Stimulated activated CD8-positive, alpha-beta memory T cell treated with anti-CD3 and anti-CD28 coated beads, Interleukin-4, amount 100 ng/mL, for 4 hours (primary cell): ENCODE results near the gene PPP1CB.
"Not testable (repeated sequence)": the region's sequence is repeated elsewhere in the genome, so short reads cannot be mapped to it uniquely, and the experiment has no call there.

Experiments
- DNase-seq, 2 donors: peaks; one replicate each; pipeline ENCODE4 v3.0.0-alpha.2; 2020; ENCODE audit warnings: low read depth in 2 of 2, low spot score in 1 of 2

PPP1CB gene

DNA sequence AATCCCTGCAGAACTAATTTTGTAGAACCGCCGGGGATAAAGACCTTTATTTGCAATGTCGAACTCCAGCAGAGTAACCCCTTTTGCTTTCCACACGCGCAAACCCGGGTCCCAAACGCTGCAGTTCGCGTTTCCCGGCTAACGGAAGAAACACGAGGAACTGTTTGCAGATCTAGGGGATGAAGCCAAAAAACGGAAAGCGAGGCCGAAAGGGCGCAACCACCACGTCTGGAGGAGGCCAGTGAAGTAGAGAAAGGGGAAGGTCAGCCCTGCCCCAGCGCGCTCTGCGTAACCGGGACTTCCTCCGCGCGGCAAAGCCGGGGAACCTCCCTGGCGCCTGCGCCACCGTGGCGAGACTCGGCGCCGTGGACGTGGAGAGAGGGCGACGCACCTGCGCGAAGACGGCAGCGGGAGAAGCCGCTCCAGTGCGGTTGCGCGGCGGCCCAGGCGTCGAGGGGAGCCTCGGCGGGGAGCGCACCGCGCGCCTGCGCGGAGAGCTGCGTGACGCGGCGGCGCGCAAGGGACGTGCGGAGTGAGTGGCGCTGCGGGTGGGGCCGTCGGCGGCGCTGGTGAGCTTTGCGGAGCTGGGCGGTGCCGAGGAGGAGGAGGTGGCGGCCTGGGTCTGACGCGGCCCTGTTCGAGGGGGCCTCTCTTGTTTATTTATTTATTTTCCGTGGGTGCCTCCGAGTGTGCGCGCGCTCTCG lies at the start of gene PPP1CB:
TSS of gene PPP1CB (plus strand) at position 579 of the 704 bp plus-strand sequence. CDS start 295 bp downstream, outside the sequence.
- DNase-seq = peak; percentile 83 to 88

DNA sequence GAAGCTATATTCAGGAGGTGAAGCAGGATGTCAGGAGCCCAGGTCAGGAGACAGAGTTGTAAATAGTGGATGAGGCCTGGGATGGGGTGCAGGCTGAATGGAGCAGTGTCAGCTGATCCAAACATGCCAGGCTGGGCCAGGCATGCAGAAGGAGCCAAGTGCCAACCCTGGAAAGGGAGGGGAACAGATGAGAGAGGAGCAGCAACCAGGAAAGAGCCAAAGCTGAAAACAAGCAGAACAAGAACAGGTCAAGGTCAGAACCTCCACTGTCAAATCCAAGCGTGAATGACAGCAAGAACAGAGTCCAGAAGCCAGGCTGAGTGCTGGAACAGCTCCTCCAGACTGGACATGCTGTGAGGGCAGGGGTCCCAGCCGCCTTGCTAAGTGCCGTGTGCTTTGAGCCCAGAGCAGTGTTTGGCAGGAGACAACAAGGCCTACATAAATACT lies 49.2 kb upstream of the PPP1CB start:
- no peak for DNase-seq

- DNase-seq = no peak
Observed at GRCh38 chr2:28702878-28703277, 48.8 kb upstream of the PPP1CB start.

DNA sequence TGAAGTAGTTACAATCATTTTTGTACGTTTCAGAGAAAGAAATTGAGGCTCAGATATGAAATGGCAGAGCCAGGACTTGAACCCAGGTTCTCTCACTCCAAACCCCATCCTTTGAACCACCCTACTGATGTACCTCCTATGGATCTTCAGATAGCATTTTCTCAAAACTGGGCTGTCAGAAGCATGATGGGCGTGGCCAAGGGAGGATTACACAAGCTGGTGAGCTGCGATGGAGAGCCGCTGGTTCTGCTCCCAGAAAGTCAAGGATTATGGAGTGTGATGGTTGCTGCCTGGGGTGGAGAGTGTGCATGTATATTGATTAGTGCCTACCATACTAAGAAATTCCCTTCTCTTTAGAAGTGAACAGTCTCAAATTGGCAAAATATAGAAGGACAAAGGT lies 47.0 kb upstream of the PPP1CB start:
- no peak for DNase-seq

- no peak for DNase-seq
Observed at GRCh38 chr2:28705751-28706440, 45.7 kb upstream of the PPP1CB start.

GRCh38 chr2:28707592-28707991 lies 44.0 kb upstream of the PPP1CB start:
- DNase-seq = no peak

- no peak for DNase-seq
Observed at GRCh38 chr2:28709101-28709500, 42.5 kb upstream of the PPP1CB start.

DNA sequence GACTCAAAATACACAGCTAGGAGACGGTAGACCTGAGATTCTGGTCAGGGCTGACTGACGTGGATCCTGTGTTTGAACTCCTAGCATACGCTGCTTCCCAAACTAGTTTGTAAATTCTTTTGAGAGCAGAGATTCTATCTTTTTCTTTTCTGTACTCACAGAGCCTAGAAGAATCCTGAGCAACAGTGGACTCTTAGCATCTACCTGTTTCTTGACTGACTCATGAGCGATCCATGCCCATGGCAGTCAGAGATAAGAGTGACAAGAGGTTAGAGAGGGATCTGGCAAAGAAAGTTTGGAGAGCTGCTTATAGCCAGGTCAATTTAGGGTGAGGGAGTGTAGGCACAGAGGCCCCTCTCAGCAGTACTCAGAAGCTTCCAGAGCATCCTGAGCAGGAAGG lies 41.1 kb upstream of the PPP1CB start:
- no peak for DNase-seq

DNA sequence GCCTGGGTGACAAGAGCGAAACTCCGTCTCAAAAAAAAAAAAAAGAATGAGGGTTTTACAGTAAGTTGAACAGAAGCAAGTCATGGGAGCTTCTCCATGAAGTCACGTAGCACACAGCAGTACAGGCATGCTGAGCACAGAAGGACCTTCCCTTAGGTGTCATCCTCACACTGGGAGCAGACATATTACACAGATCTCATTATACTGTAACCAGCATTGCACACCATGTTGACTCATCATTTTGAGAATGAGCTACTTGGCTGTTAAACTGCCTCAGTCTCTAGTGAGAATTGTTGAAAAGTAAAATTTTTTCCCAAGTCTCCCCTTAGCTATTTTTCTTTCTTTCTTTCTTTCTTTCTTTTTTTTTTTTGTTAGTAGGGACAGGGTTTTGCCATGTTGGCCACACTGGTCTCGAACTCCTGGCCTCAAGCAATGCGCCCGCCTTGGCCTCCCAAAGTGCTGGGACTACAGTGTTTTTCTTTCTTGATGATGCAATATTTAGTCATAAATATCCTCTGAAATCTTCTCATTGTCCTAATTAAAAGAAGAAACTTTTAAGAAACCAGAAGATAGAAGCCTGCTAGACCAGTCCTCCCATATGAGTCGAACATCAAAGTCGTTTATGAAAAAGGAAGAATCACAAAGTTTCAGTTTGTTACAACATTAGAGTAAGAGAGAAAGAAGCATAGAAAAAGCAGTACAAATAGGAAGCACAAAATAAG lies 37.9 kb upstream of the PPP1CB start:
- DNase-seq = no peak

DNA sequence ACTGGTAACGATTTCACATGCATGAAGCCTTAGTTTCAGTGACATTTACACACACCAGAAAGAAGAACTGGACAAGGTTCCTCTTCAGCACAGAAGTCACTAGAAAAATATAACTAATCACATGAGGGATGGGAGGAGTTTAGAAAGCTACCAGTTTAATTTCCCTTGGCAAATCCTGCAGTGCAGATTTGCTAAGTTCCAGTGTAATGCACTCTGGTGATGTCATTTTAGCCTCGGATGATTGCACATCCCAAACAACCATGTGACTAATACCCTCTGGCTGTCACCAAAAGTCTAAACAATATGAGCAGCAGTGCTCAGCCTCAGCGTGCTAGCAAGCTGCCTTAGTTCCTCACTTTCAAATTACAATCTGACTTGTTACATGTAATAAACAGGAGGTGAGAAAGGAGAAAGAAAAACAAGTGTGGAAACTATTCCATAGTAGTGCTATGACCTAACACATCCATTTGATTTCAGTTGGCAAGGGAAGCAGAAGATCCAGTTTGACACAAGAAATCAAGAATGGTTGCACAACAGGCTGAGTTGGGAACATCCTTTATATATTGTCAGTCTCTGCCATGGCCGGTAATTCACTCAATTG lies 35.3 kb upstream of the PPP1CB start:
- DNase-seq = no peak

GRCh38 chr2:28717339-28717758 lies 34.3 kb upstream of the PPP1CB start:
- no peak for DNase-seq

DNA sequence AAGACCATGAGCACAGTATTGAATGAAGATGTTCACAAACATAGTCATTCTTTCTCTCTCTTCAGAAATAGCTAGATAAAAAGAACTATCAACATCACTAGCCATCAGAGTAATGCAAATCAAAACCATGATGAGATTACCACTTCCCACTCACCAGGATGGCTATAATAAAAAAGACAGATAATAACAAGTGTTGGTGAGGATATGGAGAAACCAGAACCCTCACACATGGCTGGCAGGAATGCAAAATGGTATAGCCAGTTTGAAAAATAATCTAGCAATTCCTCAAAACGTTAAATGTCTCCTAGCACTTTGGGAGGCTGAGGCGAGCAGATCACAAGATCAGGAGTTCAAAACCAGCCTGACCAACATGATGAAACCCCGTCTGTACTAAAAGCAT lies 31.3 kb upstream of the PPP1CB start:
- no peak for DNase-seq

DNA sequence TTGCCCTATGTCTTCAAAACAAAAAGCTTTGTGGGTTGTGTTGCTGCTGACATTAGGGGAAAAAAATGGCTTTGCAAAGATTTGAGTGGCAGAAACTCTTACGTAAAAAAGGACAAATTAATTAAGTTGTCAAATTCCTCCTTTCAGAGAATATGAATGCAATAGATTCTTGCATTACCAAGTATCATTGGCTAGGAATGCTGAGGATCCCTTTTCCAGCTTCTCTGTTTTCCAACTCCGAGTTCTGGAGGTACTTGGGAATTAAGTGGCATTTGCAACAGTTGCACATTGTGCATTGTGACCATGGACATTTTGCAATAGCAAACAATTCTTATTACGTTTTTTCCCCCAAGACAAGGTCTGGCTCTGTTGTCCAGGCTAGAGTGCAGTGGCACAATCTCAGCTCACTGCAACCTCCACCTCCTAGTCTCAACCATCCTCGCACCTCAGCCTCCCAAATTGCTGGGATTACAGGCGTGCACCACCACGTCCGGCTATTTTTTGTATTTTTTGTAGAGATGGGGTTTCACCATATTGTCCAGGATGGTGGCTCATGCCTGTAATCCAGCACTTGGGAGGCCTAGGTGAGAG lies 29.9 kb upstream of the PPP1CB start:
- no peak for DNase-seq

DNA sequence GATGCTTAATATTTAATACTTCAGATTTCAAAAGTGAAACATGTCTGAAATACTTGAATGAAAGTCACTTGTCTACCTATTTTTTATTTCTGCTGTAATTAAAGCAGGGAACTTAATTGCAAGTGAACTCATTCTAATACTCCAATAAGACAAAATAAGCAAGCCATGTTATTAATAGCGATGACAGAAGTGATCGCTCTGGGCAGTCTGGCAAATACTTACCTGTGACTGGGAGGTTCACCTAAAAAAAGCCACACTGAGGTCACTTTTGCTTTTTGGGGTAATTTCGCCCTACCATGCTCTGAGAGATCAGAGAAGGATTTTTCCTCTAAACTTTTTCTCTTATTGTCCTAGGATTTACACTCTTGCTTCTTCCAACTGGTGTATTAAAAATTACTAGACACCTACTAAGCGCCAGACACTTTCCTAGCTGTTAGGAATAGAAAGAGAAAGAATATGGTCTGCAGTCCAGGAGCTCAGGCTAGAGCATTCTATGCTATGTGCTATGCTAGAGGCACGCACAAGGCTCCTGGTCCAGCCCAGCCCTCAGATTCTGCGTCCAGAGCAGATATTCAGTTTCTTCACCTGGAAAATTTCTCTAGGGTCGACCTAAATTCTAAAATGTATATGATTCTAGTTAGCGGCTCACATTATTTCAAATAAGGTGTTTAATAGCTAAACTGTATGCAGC lies 26.5 kb upstream of the PPP1CB start:
- no peak for DNase-seq

DNA sequence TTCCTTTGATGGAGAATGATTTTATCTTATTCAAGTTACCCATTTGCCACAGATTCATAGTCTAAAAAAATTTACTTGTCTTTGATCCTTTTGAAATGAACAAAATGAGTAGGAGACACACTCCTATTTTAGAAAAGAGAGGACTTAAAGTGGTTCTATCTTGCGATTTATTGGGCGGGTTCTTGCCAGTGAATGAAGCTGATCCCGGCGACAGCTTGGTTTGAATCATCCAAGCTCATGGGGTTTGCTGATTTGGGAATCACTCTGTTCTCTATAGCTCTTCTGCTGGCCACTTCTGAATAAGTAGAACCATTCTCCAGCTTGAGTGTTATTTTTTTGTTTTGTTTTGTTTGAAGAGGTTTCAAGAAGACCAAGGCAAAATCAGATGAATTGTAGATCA lies 25.5 kb upstream of the PPP1CB start:
- no peak for DNase-seq

DNA sequence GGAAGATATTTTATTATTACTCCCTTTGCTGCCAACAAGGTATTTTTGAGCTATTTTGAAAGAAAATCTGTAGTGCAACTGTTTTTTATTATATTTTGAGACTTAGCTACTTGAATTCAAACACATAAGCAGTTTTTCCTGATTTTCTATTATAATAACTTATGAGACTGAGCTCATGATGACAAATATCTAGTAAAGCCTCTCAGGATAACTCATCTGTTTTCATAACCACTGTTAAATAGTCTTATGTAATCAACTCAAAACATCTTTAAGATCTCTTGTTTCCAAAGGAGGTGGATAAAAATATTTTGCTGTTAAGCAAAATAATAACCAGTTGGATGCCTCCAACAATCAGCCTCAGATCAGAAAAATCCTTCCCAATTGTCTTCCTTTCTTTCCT lies 21.9 kb upstream of the PPP1CB start:
- no peak for DNase-seq

DNA sequence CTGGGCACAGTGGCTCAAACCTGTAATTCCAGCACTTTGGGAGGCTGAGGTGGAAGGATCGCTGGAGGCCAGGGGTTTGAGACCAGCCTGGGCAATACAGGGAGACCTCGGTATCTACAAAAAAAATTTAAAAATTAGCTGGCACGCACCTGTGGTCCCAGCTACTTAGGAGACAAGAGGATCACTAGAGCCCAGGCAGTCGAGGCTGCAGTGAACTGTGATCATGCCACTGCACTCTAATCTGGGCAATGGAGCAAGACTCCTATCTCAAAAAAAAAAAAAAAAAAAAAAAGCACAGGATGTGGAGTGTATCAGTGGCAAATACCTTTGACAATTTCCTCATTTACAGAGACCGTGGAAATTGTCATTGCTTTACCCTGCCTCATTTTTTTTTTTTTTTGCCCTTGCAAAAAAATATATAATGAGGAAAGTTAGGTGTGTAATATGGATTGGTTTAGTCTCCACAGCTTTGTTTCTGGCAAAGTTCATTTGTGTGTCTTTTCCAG lies 20.9 kb upstream of the PPP1CB start:
- DNase-seq = no peak

- no peak for DNase-seq
Observed at GRCh38 chr2:28735511-28735910, 16.1 kb upstream of the PPP1CB start.

- DNase-seq = no peak
Observed at GRCh38 chr2:28736034-28736433, 15.6 kb upstream of the PPP1CB start.

DNA sequence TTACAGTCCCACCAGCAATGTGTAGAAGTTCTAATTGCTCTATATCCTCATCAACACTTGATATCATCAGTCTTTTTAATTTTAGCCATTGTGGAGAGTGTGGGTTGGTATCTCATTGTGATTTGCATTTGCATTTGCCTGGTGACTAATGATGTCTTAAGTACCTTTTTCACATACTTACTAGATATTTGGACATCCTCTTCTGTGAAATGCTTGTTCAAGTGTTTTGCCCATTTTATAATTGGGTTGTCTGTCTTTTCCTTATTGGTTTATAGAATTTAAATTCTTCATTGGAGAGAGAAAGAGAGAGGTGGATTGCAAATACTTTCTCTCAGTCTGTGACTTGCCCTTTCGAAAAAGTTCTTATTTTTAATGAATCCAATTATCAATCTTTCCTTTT lies 14.0 kb upstream of the PPP1CB start:
- no peak for DNase-seq

DNA sequence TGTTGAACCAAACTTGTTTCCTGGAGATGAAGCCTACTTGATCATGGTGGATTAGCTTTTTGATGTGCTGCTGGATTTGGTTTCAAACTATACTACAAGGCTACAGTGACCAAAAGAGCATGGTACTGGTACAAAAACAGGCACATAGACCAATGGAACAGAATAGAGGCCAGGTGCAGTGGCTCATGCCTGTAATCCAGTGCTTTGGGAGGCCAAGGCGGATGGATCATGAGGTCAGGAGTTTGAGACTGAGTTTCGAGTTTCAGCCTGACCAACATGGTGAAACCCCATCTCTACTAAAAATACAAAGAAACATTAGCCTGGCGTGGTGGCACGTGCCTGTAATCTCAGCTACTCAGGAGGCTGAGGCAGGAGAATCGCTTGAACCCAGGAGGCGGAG lies 9.0 kb upstream of the PPP1CB start:
- DNase-seq = not testable (repeated sequence)
